ENCODE measurements around the gene LRRC8A.
"Not testable (repeated sequence)": the region's sequence is repeated elsewhere in the genome, so short reads cannot be mapped to it uniquely, and the experiment has no call there.

LRRC8A gene

GRCh38 chr9:128870128-128870940 lies 11.6 kb upstream of the LRRC8A start:
- DNase-seq = no peak

- not testable (repeated sequence) for DNase-seq
Measured at GRCh38 chr9:128870941-128871265, 11.0 kb upstream of the LRRC8A start.

GRCh38 chr9:128877852-128878251 lies 4.1 kb upstream of the LRRC8A start:
- DNase-seq = peak in 1 of 4 experiments; percentile 29

- peak; percentile 65 to 89 (median 79) for DNase-seq
Measured at GRCh38 chr9:128882677-128883603, 1.0 kb downstream of the LRRC8A start.

- no peak for DNase-seq
Measured at GRCh38 chr9:128884164-128884563, 2.2 kb downstream of the LRRC8A start.

- no peak for DNase-seq
Measured at GRCh38 chr9:128885376-128885775, 3.4 kb downstream of the LRRC8A start.

- no peak for DNase-seq
Measured at GRCh38 chr9:128885798-128886197, 3.9 kb downstream of the LRRC8A start.

- no peak for DNase-seq
Measured at GRCh38 chr9:128886211-128886891, 4.4 kb downstream of the LRRC8A start.

- no peak for DNase-seq
Measured at GRCh38 chr9:128887049-128887448, 5.1 kb downstream of the LRRC8A start.

GRCh38 chr9:128887914-128888350 lies 6.0 kb downstream of the LRRC8A start:
- DNase-seq = peak in 1 of 4 experiments; percentile 22

GRCh38 chr9:128891321-128892220 lies 9.6 kb downstream of the LRRC8A start:
- no peak for DNase-seq

GRCh38 chr9:128892221-128892921 lies 10.4 kb downstream of the LRRC8A start:
- DNase-seq = peak; percentile 51 to 75 (median 66)

- DNase-seq = no peak
Measured at GRCh38 chr9:128893354-128893753, 11.4 kb downstream of the LRRC8A start.

- DNase-seq = no peak
Measured at GRCh38 chr9:128894764-128895163, 12.8 kb downstream of the LRRC8A start.

GRCh38 chr9:128895556-128895955 lies 13.6 kb downstream of the LRRC8A start:
- DNase-seq = no peak

GRCh38 chr9:128898382-128898781 lies 16.4 kb downstream of the LRRC8A start:
- DNase-seq = no peak

- DNase-seq = no peak
Measured at GRCh38 chr9:128898845-128899565, 17.1 kb downstream of the LRRC8A start.

GRCh38 chr9:128899566-128900322 lies 17.8 kb downstream of the LRRC8A start:
- peak in 3 of 4 experiments; percentile 45 to 48 (median 47) for DNase-seq

- no peak for DNase-seq
Measured at GRCh38 chr9:128901379-128901778, 19.4 kb downstream of the LRRC8A start.

GRCh38 chr9:128901822-128902221 lies 19.9 kb downstream of the LRRC8A start:
- DNase-seq = no peak
